ENCODE measurements around the gene AOAH.

Gene AOAH

DNA sequence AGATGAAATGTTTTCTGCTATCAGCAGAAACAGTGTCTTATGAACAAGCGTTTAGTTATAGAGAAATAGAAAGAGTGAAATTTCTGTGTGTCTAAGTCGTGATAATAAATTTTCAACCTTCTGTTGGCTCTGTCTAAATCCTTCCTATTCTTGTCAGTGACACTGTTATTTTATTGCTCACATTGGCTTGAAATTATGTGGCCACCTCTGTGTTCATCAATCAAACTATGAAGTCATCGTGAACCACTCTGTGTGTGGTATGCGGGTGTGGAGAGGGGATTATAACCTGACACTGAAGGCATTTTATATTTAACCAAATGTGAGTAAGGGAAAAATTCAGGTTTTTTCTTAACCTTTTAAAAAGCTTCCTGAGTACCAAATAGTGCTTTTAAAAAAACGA lies 12.3 kb downstream of the AOAH start:
- no peak overlapping the region for H2AFZ ChIP-seq (ENCODE audit: low read length)

DNA sequence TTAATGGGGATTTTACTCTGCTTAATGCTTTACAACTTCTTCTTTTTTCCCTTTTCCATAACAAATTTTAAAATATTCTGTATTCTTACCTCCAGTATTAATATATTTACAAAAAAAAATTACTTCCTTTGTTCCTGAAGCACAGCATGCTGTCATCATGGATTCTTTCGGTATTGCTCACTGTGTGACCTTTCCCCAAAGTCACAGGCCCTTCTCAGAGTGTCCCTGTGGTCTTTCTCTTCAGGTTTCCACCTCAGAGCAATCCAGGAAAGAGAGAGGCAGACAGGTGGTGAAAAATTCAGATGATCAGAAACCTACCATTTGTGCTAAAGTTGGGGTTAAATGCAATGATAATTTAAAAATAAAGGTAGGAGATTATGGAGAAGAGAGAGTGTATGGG lies 13.0 kb downstream of the AOAH start:
- Histone ChIP-seq H3K27me3 (ENCODE audit: insufficient read depth, low read length, poor library complexity, severe bottlenecking) (no peaks in the 10 kb centered on the region), H3F3A (ENCODE audit: low read depth) (no peaks in the 10 kb centered on the region), H3K4me3 (ENCODE audit: low read length, poor library complexity, severe bottlenecking) (no peak overlapping the region), H2AFZ (ENCODE audit: low read length) (no peak overlapping the region), H3K36me3 (ENCODE audit: insufficient read depth, low read length) (peaks cover 9% of the 10 kb centered on the region; the same call in 1 of the 2 replicates), H3K9me2 (replicated peaks; ENCODE audit: low read depth, low read length) (no peaks in the 10 kb centered on the region), H3K9me3 (ENCODE audit: insufficient read depth, low read depth, low read length) (no peaks in the 10 kb centered on the region), H4K20me1 (ENCODE audit: insufficient read depth, low read length, poor library complexity, severe bottlenecking) (no peaks in the 10 kb centered on the region), H3K4me2 (ENCODE audit: low read depth, low read length, poor library complexity, severe bottlenecking) (no peak overlapping the region), H3K79me2 (ENCODE audit: insufficient read depth, low read length) (no peaks in the 10 kb centered on the region), H3K4me1 (ENCODE audit: insufficient read depth, low read length, poor library complexity, severe bottlenecking) (peaks cover 10% of the 10 kb centered on the region), H3K9ac (ENCODE audit: low read depth, low read length, poor library complexity, severe bottlenecking) (no peak overlapping the region)
- TF ChIP-seq, protein P1, sequence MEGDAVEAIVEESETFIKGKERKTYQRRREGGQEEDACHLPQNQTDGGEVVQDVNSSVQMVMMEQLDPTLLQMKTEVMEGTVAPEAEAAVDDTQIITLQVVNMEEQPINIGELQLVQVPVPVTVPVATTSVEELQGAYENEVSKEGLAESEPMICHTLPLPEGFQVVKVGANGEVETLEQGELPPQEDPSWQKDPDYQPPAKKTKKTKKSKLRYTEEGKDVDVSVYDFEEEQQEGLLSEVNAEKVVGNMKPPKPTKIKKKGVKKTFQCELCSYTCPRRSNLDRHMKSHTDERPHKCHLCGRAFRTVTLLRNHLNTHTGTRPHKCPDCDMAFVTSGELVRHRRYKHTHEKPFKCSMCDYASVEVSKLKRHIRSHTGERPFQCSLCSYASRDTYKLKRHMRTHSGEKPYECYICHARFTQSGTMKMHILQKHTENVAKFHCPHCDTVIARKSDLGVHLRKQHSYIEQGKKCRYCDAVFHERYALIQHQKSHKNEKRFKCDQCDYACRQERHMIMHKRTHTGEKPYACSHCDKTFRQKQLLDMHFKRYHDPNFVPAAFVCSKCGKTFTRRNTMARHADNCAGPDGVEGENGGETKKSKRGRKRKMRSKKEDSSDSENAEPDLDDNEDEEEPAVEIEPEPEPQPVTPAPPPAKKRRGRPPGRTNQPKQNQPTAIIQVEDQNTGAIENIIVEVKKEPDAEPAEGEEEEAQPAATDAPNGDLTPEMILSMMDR (conservative IDR thresholded peaks at IDR 0.05; ENCODE audit: low read length), result no peak
- TF ChIP-seq EZH2phosphoT487 (IDR thresholded peaks at IDR 0.05; ENCODE audit: borderline replicate concordance), result no peak

More for the DNA sequence above, 12.3 kb downstream of the AOAH start:
- H3K9me2 ChIP-seq (replicated peaks; ENCODE audit: low read depth, low read length), result no peaks in the 10 kb centered on the region
- H3K9me3 ChIP-seq (ENCODE audit: insufficient read depth, low read depth, low read length), result no peaks in the 10 kb centered on the region
- H3K36me3 ChIP-seq (ENCODE audit: insufficient read depth, low read length), result peaks cover 9% of the 10 kb centered on the region; the same call in 1 of the 2 replicates
- no peaks in the 10 kb centered on the region for H3K27me3 ChIP-seq (ENCODE audit: insufficient read depth, low read length, poor library complexity, severe bottlenecking)
- no peak overlapping the region for H3K4me3 ChIP-seq (ENCODE audit: low read length, poor library complexity, severe bottlenecking)
- no peak overlapping the region for H3K9ac ChIP-seq (ENCODE audit: low read depth, low read length, poor library complexity, severe bottlenecking)
- TF ChIP-seq EZH2phosphoT487 (IDR thresholded peaks at IDR 0.05; ENCODE audit: borderline replicate concordance), result no peak
- TF ChIP-seq, protein P1 (conservative IDR thresholded peaks at IDR 0.05; ENCODE audit: low read length), result no peak
- no peaks in the 10 kb centered on the region for H4K20me1 ChIP-seq (ENCODE audit: insufficient read depth, low read length, poor library complexity, severe bottlenecking)
- peaks cover 10% of the 10 kb centered on the region for H3K4me1 ChIP-seq (ENCODE audit: insufficient read depth, low read length, poor library complexity, severe bottlenecking)
- no peaks in the 10 kb centered on the region for H3K79me2 ChIP-seq (ENCODE audit: insufficient read depth, low read length)
- H3K4me2 ChIP-seq (ENCODE audit: low read depth, low read length, poor library complexity, severe bottlenecking), result no peak overlapping the region
- H3F3A ChIP-seq (ENCODE audit: low read depth), result no peaks in the 10 kb centered on the region

DNA sequence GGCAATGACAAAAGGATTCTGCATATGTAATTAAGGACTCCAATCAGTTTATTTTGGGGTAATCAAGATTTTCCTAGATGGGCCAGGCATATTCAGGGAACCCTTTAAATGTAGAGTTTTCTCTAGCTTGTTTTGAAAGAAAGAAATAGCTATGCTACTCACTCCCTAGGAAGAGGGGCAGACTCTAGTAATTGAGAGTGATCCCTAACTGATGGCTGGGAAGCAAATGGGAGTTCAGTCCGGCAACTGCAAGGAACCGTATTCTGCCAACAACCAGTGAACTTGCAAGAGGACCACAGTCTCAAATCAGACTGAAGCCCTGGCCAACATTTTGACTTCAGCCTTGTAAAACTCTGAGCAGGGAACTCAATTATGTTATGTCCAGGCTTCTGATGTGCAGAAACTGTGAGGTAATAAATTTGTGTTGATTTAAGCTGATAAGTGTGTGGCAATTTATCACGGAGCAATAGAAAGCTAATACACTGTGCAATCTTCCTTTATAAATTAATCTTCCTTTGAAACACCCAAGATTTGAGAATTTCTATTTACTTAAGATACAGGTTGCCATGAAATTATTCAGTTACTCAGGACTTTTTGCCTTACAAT lies 14.0 kb downstream of the AOAH start:
- H3K36me3 ChIP-seq (ENCODE audit: insufficient read depth, low read length), result peaks cover 9% of the 10 kb centered on the region; the same call in 1 of the 2 replicates
- H3K4me2 ChIP-seq (ENCODE audit: low read depth, low read length, poor library complexity, severe bottlenecking), result no peak overlapping the region
- no peaks in the 10 kb centered on the region for H3F3A ChIP-seq (ENCODE audit: low read depth)
- peaks cover 10% of the 10 kb centered on the region for H3K4me1 ChIP-seq (ENCODE audit: insufficient read depth, low read length, poor library complexity, severe bottlenecking)
- H2AFZ ChIP-seq (ENCODE audit: low read length), result no peak overlapping the region
- no peak overlapping the region for H3K4me3 ChIP-seq (ENCODE audit: low read length, poor library complexity, severe bottlenecking)
- H3K79me2 ChIP-seq (ENCODE audit: insufficient read depth, low read length), result no peaks in the 10 kb centered on the region
- TF ChIP-seq EZH2phosphoT487 (IDR thresholded peaks at IDR 0.05; ENCODE audit: borderline replicate concordance), result no peak
- TF ChIP-seq, protein P1 (conservative IDR thresholded peaks at IDR 0.05; ENCODE audit: low read length), result no peak
- no peaks in the 10 kb centered on the region for H3K9me2 ChIP-seq (replicated peaks; ENCODE audit: low read depth, low read length)
- H3K9ac ChIP-seq (ENCODE audit: low read depth, low read length, poor library complexity, severe bottlenecking), result no peak overlapping the region
- H3K27me3 ChIP-seq (ENCODE audit: insufficient read depth, low read length, poor library complexity, severe bottlenecking), result no peaks in the 10 kb centered on the region
- no peaks in the 10 kb centered on the region for H3K9me3 ChIP-seq (ENCODE audit: insufficient read depth, low read depth, low read length)
- no peaks in the 10 kb centered on the region for H4K20me1 ChIP-seq (ENCODE audit: insufficient read depth, low read length, poor library complexity, severe bottlenecking)

Measured in Loucy (cell line).